Measurements from ENCODE around the gene SUMO2.
"Not testable (repeated sequence)": the region's sequence is repeated elsewhere in the genome, so short reads cannot be mapped to it uniquely, and the experiment has no call there.

GRCh38 chr17:75133607-75134347, 49.0 kb downstream of the SUMO2 start:
- TF ChIP-seq CTCF (IDR thresholded peaks at IDR 0.05; ENCODE audit: poor library complexity); EZH2 (IDR thresholded peaks at IDR 0.05; ENCODE audit: borderline replicate concordance): not testable (repeated sequence)

Measured in hepatocyte (in vitro differentiated cells).